Activated naive CD4-positive, alpha-beta T cell treated with anti-CD3 and anti-CD28 coated beads, Interleukin-2, amount 50 U/mL, for 24 hours (primary cell): ENCODE data around the gene SRCIN1.
"Not testable (repeated sequence)": the region's sequence is repeated elsewhere in the genome, so short reads cannot be mapped to it uniquely, and the experiment has no call there.

Source experiments
- H3K27ac Mint-ChIP-seq: one replicate; pipeline ENCODE4 v1.8.0; 2021; ENCODE audit warnings: mild to moderate bottlenecking, mixed read lengths
- H3K27me3 Mint-ChIP-seq: one replicate; pipeline ENCODE4 v1.8.0; 2021; ENCODE audit warnings: mixed read lengths
- H3K36me3 Mint-ChIP-seq: one replicate; pipeline ENCODE4 v1.8.0; 2021; ENCODE audit warnings: mixed read lengths
- H3K4me1 Mint-ChIP-seq: one replicate; pipeline ENCODE4 v1.8.0; 2021; ENCODE audit warnings: mixed read lengths
- H3K4me3 Mint-ChIP-seq: one replicate; pipeline ENCODE4 v1.8.0; 2021; ENCODE audit warnings: mild to moderate bottlenecking, mixed read lengths
- H3K9me3 Mint-ChIP-seq: one replicate; pipeline ENCODE4 v1.8.0; 2021; ENCODE audit warnings: mixed read lengths

The SRCIN1 gene

DNA sequence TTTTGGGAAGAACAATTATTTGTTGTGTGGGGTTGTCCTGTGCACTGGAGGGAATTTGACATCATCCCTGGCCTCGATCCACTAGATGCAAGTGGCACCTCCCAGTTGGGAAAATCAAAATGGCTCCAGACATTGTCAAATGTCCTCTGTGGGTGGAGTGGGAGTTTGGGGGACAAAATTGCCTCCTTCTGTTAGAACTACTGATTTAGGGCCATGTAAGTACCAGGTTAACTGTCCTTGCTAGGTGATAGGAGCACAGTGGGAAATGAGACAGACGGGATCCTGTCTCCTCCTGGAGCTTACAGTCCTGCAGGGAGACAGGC, 120.6 kb downstream of the SRCIN1 start:
- Mint-ChIP-seq H3K9me3 (no peaks in the 10 kb centered on the region), H3K4me1 (peaks cover 5% of the 10 kb centered on the region), H3K27ac (no peak overlapping the region), H3K4me3 (no peak overlapping the region), H3K27me3 (peaks cover 1% of the 10 kb centered on the region), H3K36me3 (no peaks in the 10 kb centered on the region)

DNA sequence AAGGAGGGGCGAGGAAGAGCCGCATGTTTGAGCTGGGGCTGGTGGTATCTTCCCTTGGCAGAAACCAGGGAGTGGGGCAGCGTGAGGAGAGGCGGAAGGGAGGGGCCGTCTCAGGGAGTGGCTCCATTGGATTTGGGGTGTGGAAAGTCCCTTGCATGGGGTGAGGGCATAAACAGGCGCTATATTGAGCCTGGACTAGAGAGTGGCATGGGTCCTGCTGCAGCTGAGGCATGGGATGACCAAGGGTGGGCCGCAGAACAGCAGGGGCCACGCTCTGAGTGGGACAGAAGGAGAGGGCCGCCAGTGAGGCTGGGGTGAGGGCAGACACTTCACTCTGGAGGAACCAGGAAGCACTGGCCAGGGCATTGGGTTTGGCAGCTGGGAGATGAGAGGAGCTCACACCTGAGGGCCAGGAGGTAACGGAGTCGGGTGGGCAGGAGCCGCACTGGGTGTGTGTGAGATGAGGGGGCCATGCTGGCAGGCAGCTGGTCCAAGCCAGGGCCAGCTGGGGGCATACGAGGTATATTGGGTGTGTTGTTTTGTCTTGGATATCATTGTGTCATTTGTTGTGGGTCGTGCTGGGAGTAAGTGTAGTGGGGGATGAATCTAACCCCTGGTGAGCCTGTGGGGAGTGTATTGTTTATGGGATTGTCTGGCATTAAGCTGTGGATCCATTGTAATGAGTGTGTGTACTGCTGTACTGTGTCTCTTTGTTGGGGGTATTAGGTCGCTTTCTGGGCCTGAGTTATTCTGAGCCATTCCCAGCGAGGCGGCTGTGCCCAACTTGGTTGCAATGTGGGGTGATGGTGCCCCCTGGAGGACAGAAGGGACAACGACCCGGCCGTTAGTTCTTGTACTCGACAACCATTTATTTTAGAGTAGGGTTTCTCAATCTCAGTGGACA, 121.3 kb downstream of the SRCIN1 start:
- H3K36me3 Mint-ChIP-seq, H3K4me1 Mint-ChIP-seq, H3K27ac Mint-ChIP-seq, H3K27me3 Mint-ChIP-seq, H3K9me3 Mint-ChIP-seq: not testable (repeated sequence)
- peak overlapping the region; percentile 30 for H3K4me3 Mint-ChIP-seq

DNA sequence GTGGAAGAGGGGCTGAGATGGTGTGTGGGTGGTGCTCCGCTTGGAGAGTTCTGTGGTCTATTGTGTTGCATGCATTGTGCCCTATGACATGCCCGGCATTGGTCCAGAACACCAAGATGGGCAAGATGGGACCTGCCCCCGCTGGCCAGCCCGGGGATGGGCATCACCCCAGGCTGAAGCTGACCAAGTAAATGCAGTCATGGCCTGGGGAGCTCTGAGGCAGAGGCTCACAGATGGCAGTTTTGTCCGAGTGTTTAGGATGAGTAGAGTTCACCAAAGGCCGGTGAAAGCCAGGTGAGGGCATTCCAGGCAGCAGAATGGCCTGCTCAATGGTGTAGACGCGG, 123.1 kb downstream of the SRCIN1 start:
- not testable (repeated sequence) for H3K27me3 Mint-ChIP-seq, H3K9me3 Mint-ChIP-seq, H3K27ac Mint-ChIP-seq

DNA sequence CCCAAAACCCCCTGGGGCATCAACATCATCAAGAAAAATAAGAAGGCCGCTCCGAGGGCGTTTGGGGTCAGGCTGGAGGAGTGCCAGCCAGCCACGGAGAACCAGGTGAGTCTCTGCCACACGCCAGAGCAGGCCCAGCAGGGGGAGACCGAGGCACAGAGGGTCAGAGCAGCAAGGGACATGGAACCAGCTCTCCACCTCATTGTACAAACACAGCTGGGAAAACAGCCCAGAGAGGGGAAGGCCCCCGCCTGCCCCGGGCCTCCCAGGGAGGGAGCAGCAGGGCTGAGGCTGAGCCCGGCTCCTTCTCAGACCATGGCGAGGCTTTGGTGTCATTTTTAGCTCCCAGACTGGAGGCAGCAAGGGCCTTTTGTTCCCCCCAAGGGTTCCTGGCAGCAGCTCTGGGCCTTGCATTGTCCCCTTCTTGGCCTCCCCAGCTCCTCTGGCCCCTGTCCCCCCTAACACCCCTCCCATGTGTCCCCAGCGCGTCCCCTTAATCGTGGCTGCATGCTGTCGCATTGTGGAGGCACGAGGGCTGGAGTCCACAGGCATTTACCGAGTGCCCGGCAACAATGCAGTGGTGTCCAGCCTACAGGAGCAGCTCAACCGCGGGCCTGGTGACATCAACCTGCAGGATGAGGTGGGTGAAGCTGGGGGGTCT, 123.6 kb downstream of the SRCIN1 start:
- H3K27me3 Mint-ChIP-seq, H3K27ac Mint-ChIP-seq, H3K4me1 Mint-ChIP-seq, H3K9me3 Mint-ChIP-seq, H3K36me3 Mint-ChIP-seq, H3K4me3 Mint-ChIP-seq: not testable (repeated sequence)

More for the DNA sequence above, 123.1 kb downstream of the SRCIN1 start:
- not testable (repeated sequence) for H3K4me1 Mint-ChIP-seq, H3K36me3 Mint-ChIP-seq, H3K4me3 Mint-ChIP-seq
